A549 (cell line): ENCODE measurements around the gene FOXC2. TPM values are rescaled to one million over a fixed set of nuclear protein-coding genes. Genes with fewer than 3 reads are reported as not detected.

ENCODE experiments used
- ATAC-seq, 2 experiments: fragments of 200-7000 bp in 1 of 2; fragments of >200 bp in 1 of 2; cut with Nextera tagmentation in 1 of 2; cut with Tn5 transposase in 1 of 2; 3 replicates each; pipeline versions ENCODE4 v1.8.0 to v1.9.1; 2018 to 2020; ENCODE audit warnings: mild to moderate bottlenecking in 1 of 2, moderate library complexity in 1 of 2
- CTCF ChIA-PET: fragments of 300-600 bp; sonication (Branson Sonifier 250); formaldehyde crosslinking; extraction: SDS; loops from one replicate; lab custom pipeline; 2021; ENCODE audit warnings: antibody characterized with exemption, inconsistent platforms; lab: Yijun Ruan, JAX
- POLR2A ChIA-PET: fragments of 350-600 bp; formaldehyde crosslinking; extraction: SDS; loops from one replicate; lab custom pipeline; 2021; ENCODE audit warnings: antibody characterized with exemption, inconsistent platforms; lab: Yijun Ruan, JAX
- DNase-seq, 2 experiments: peaks; one replicate each; pipeline versions ENCODE4 v3.0.0 to v3.0.0-alpha.2; 2011 to 2016; ENCODE audit warnings: low read depth in 1 of 2, low spot score in 1 of 2
- FAIRE-seq: peaks from 2 replicates; lab custom pipeline; 2011; peaks lifted over from hg19 to GRCh38; lab: Jason Lieb, UNC
- H3K27ac ChIP-seq, 2 experiments: fragments of >200 bp; sonication (Bioruptor Twin); formaldehyde crosslinking; 3 replicates each; pipeline ENCODE4 v1.5.1; 2016 to 2017
- H3K4me1 ChIP-seq: fragments of >200 bp; sonication (Bioruptor Twin); formaldehyde crosslinking; 3 replicates; pipeline ENCODE4 v1.6.1; 2016
- H3K4me2 ChIP-seq: fragments of >200 bp; sonication (Bioruptor Twin); formaldehyde crosslinking; 3 replicates; pipeline ENCODE4 v1.6.1; 2016
- H3K4me3 ChIP-seq: fragments of >200 bp; sonication (Bioruptor Twin); formaldehyde crosslinking; 3 replicates; pipeline ENCODE4 v1.5.1; 2016
- H3K9me3 ChIP-seq: fragments of >200 bp; sonication (Bioruptor Twin); formaldehyde crosslinking; 3 replicates; pipeline ENCODE4 v1.6.1; 2016
- CBX2 ChIP-seq: fragments of 200-600 bp; sonication (generic); IDR thresholded peaks from 2 replicates; pipeline ENCODE4 v1.6.1; 2016; ENCODE audit warnings: low read depth, mild to moderate bottlenecking, borderline replicate concordance
- CBX8 ChIP-seq: fragments of 200-600 bp; sonication (generic); IDR thresholded peaks from 2 replicates; pipeline ENCODE4 v1.6.1; 2016
- CHD4 ChIP-seq: fragments of 200-600 bp; sonication (generic); IDR thresholded peaks from 2 replicates; pipeline ENCODE4 v1.6.1; 2016; ENCODE audit warnings: antibody characterized with exemption, mild to moderate bottlenecking, borderline replicate concordance
- E2F6 ChIP-seq: IDR thresholded peaks from 2 replicates; pipeline ENCODE4 v1.6.1; 2012; ENCODE audit warnings: low read depth, borderline replicate concordance
- EHMT2 ChIP-seq: fragments of 200-600 bp; sonication (generic); IDR thresholded peaks from 2 replicates; pipeline ENCODE4 v1.6.1; 2016; ENCODE audit warnings: antibody characterized with exemption, low read depth, mild to moderate bottlenecking, moderate library complexity
- ELK1 ChIP-seq: fragments of 150-350 bp; IDR thresholded peaks from 2 replicates; pipeline ENCODE4 v1.6.1; 2014; ENCODE audit warnings: low read depth, mild to moderate bottlenecking, low read length
- FOSB ChIP-seq: fragments of 250-450 bp; sonication (Bioruptor Pico); IDR thresholded peaks from 2 replicates; pipeline ENCODE4 v1.5.0; 2020; ENCODE audit warnings: mild to moderate bottlenecking, moderate library complexity
- FOSL2 ChIP-seq, 2 experiments: fragments of 450-650 bp in 1 of 2; fragments of >200 bp in 1 of 2; sonication (Bioruptor Twin) in 1 of 2; formaldehyde crosslinking; IDR thresholded peaks; 2 replicates each; pipeline versions ENCODE4 v1.5.0 to v1.6.1; 2016 to 2020; ENCODE audit warnings: mild to moderate bottlenecking in 1 of 2, moderate library complexity in 1 of 2
- HEYL ChIP-seq: fragments of 250-450 bp; sonication (Bioruptor Pico); IDR thresholded peaks from 2 replicates; pipeline ENCODE4 v1.8.0; 2021; ENCODE audit warnings: mild to moderate bottlenecking, moderate library complexity
- HMGXB4 ChIP-seq: fragments of 250-450 bp; sonication (Bioruptor Pico); IDR thresholded peaks from 2 replicates; pipeline ENCODE4 v1.5.0; 2021; ENCODE audit warnings: mild to moderate bottlenecking, moderate library complexity, borderline replicate concordance
- HOXA7 ChIP-seq: fragments of 250-450 bp; sonication (Bioruptor Pico); IDR thresholded peaks from 2 replicates; pipeline ENCODE4 v1.5.0; 2020; ENCODE audit warnings: mild to moderate bottlenecking, moderate library complexity
- HOXB13 ChIP-seq: fragments of 250-450 bp; sonication (Bioruptor Pico); IDR thresholded peaks from 2 replicates; pipeline ENCODE4 v1.5.0; 2020; ENCODE audit warnings: low read depth, mild to moderate bottlenecking, moderate library complexity
- HOXB5 ChIP-seq: fragments of 250-450 bp; sonication (Bioruptor Pico); IDR thresholded peaks from 2 replicates; pipeline ENCODE4 v1.5.0; 2020; ENCODE audit warnings: mild to moderate bottlenecking, moderate library complexity
- KDM1A ChIP-seq: fragments of 200-600 bp; sonication (generic); IDR thresholded peaks from 2 replicates; pipeline ENCODE4 v1.6.1; 2016; ENCODE audit warnings: low read depth, mild to moderate bottlenecking
- KDM5A ChIP-seq: fragments of 200-600 bp; sonication (generic); IDR thresholded peaks from 2 replicates; pipeline ENCODE4 v1.6.1; 2016; ENCODE audit warnings: antibody characterized with exemption, mild to moderate bottlenecking
- NFE2L2 ChIP-seq: fragments of 150-350 bp; conservative IDR thresholded peaks from 2 replicates; pipeline ENCODE4 v1.6.1; 2014; ENCODE audit warnings: low read length
- NPAS2 ChIP-seq: fragments of 250-450 bp; sonication (Bioruptor Pico); IDR thresholded peaks from 2 replicates; pipeline ENCODE4 v1.8.0; 2022; ENCODE audit warnings: mild to moderate bottlenecking, moderate library complexity, borderline replicate concordance
- RAD21 ChIP-seq, 2 experiments: fragments of >200 bp in 1 of 2; sonication (Bioruptor Twin) in 1 of 2; formaldehyde crosslinking in 1 of 2; IDR thresholded peaks in 1 of 2; conservative IDR thresholded peaks in 1 of 2; 2 replicates in 1 of 2; 3 replicates in 1 of 2; pipeline ENCODE4 v1.6.1; 2012 to 2018; ENCODE audit warnings: inconsistent platforms in 1 of 2
- RARB ChIP-seq: fragments of 250-450 bp; sonication (Bioruptor Pico); IDR thresholded peaks from 2 replicates; pipeline ENCODE4 v1.8.0; 2021; ENCODE audit warnings: mild to moderate bottlenecking, moderate library complexity
- ZC3H11A ChIP-seq: fragments of 450-650 bp; IDR thresholded peaks from 2 replicates; pipeline ENCODE4 v1.6.1; 2014; ENCODE audit warnings: antibody characterized with exemption, mild to moderate bottlenecking
- ZSCAN20 ChIP-seq: fragments of 250-450 bp; sonication (Bioruptor Pico); IDR thresholded peaks from 2 replicates; pipeline ENCODE4 v1.8.0; 2022; ENCODE audit warnings: mild to moderate bottlenecking, moderate library complexity
- WGBS: methylation state at CpG from one replicate; pipeline ENCODE4 v1.1.6; 2017; ENCODE audit errors: missing lambda C conversion rate; 5-methylcytosine and 5-hydroxymethylcytosine counted together
- polyA plus RNA-seq, 4 experiments: library from polyadenylated mRNA; depleted of rRNA in 3 of 4; stranded (reverse); fragments of >200 nt; fragmentation: RNase III in 1 of 4; extraction: RNeasy Plus Mini Kit Qiagen cat#74134 plus additional on column Dnase treatment in 1 of 4; gene quantifications; 2 replicates in 3 of 4; 3 replicates in 1 of 4; pipeline ENCODE4 v1.2.3, GENCODE V29; 2011 to 2017

Gene FOXC2
- polyA plus RNA-seq, 2 of the 4 experiments (the other 2 are of a cell fraction): 0.06 to 0.28 TPM

- H3K4me2 ChIP-seq: no peak overlapping the region
- peaks cover 3% of the 10 kb centered on the region; the same call in 1 of the 3 replicates for H3K9me3 ChIP-seq
- no peak overlapping the region for H3K27ac ChIP-seq
- TF ChIP-seq RARB (no peak), ZC3H11A (no peak), CBX8 (no peak), E2F6 (no peak)
- no peak overlapping the region for H3K4me3 ChIP-seq
- WGBS: 50% methylated on average over 4 of the region's 5 CpGs
- ChIA-PET CTCF (interaction anchor here (1.6 to 10.4 kb wide), 4 partner anchors 15 to 702 kb away, joined by 3 to 321 read pairs (median 6); no protein-coding TSS in a partner anchor), POLR2A (no interaction called here)
- ATAC-seq (no peak), DNase-seq (no peak), FAIRE-seq (no peak)
- H3K4me1 ChIP-seq: no peaks in the 10 kb centered on the region
Observed at GRCh38 chr16:86523166-86523740, 43.4 kb upstream of the FOXC2 start.

- no peak overlapping the region for H3K4me2 ChIP-seq
- peaks cover 3% of the 10 kb centered on the region; the same call in 1 of the 3 replicates for H3K9me3 ChIP-seq
- TF ChIP-seq HOXB5 (CRISPR knock-in tag) (no peak), ELK1 (no peak), NFE2L2 (no peak), CBX2 (no peak), FOSB (CRISPR knock-in tag) (no peak), EHMT2 (no peak), HEYL (CRISPR knock-in tag) (no peak), FOSL2 (IDR thresholded peaks at IDR 0.05) (no peak), FOSL2 (CRISPR knock-in tag; IDR thresholded peaks at IDR 0.05) (no peak), HOXB13 (CRISPR knock-in tag) (no peak), KDM5A (no peak), HOXA7 (CRISPR knock-in tag) (no peak), RAD21 (conservative IDR thresholded peaks at IDR 0.05 in 1 of 2, IDR thresholded peaks at IDR 0.05 in 1 of 2) (no peak), HMGXB4 (CRISPR knock-in tag) (no peak), CHD4 (no peak), KDM1A (no peak), ZSCAN20 (CRISPR knock-in tag) (no peak), NPAS2 (CRISPR knock-in tag) (no peak)
- CTCF ChIA-PET: interaction anchor here (0.6 to 10.4 kb wide), 3 partner anchors 442 to 480 kb away, joined by 5 to 321 read pairs (median 9); no protein-coding TSS in a partner anchor
- no peak overlapping the region for H3K27ac ChIP-seq
- POLR2A ChIA-PET: no interaction called here
- 55% methylated on average over 6 of the region's 6 CpGs for WGBS
- DNase-seq (no peak), FAIRE-seq (no peak), ATAC-seq (no peak)
- no peak overlapping the region for H3K4me3 ChIP-seq
- H3K4me1 ChIP-seq: no peaks in the 10 kb centered on the region
Observed at GRCh38 chr16:86524029-86524428, 42.6 kb upstream of the FOXC2 start.
